ENCODE measurements around the gene ATG101. TPM values are rescaled to one million over a fixed set of nuclear protein-coding genes. Genes with fewer than 3 reads are reported as not detected.

ATG101 gene
- total and polyA plus RNA-seq, 2 of the 13 experiments (the other 11 are each of a cell fraction or from before 2014, with no cell fraction given): 58.2 to 67.7 TPM

DNA sequence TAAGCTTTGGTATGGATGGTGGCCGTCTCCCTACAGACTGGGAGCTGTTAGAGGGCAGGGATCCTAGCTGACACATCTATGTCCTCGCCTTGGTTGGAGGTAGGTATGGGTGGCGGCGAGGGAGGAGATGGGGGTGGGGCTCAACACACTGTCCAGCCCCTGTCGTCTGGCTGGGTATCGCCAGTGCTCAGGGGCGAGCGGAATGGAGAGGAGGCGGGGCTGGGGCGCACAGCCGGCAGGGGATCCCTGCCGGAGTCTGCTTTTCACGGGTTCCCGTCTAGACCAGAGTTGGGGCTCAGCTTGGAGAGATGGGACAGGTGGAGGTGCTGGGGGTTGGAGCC, 47.0 kb upstream of the ATG101 start:
- ChIA-PET CTCF (ENCODE audit: low intra/inter-chr PET ratio, low total read pairs) (interaction anchor here (2.2 to 8.0 kb wide), 2 partner anchors 20 to 30 kb away, joined by 9 to 99 read pairs; no protein-coding TSS in a partner anchor), POLR2A (interaction anchor here (0.6 to 4.0 kb wide), 6 partner anchors 12 to 46 kb away, joined by 3 to 45 read pairs (median 4); partner anchors contain the start of genes NR4A1 and TAMALIN)
- no peaks in the 10 kb centered on the region for H3K79me2 ChIP-seq (ENCODE audit: insufficient read depth, low read length)
- no peaks in the 10 kb centered on the region for H3K9me3 ChIP-seq (ENCODE audit: low read length)
- no peak overlapping the region for H2AFZ ChIP-seq (ENCODE audit: low read length)
- BruUV-seq (replicated peaks): no TSS peak
- H3K27me3 ChIP-seq (ENCODE audit: control insufficient read depth in 1 of 2, insufficient read depth in 2 of 2, low read length in 2 of 2): no peaks in the 10 kb centered on the region; a peak in 1 of 5 replicates
- 0% methylated on average over 4 of the region's 14 CpGs for WGBS (ENCODE audit: low lambda C conversion rate)
- ATAC-seq (peak; percentile 60), FAIRE-seq (no peak), DNase-seq (ENCODE audit: low spot score) (peak; percentile 36)
- H3K36me3 ChIP-seq (replicated peaks in 1 of 2; ENCODE audit: control insufficient read depth in 1 of 2, insufficient read depth in 2 of 2, low read length in 2 of 2): no peaks in the 10 kb centered on the region
- H3K27ac ChIP-seq (ENCODE audit: extremely low read length, insufficient read depth, low read length): no peak overlapping the region
- H3K4me1 ChIP-seq (ENCODE audit: insufficient read depth, low read length): peaks cover 63% of the 10 kb centered on the region
- no peaks in the 10 kb centered on the region for H4K20me1 ChIP-seq (ENCODE audit: insufficient read depth, low read length)
- in situ Hi-C loops (cut with HindIII; ENCODE audit: extremely low pct_ligation_motif_present, low pct_unique_long_range_greater_than_20kb): no loop called here
- intact Hi-C loops (cut with micrococcal nuclease; ENCODE audit: unreplicated experiment): no loop called here
- H3K4me2 ChIP-seq (ENCODE audit: low read depth, low read length): peak overlapping the region; percentile 93
- H3K9ac ChIP-seq (ENCODE audit: insufficient read depth, low read depth, low read length): peak overlapping the region; percentile 17; the same call in 1 of the 2 replicates
- H3K4me3 ChIP-seq (replicated peaks in 1 of 3; ENCODE audit: insufficient read depth in 1 of 3, low read depth in 2 of 3, low read length in 3 of 3): peak overlapping the region; percentile 57 to 85 (median 63)
- TF ChIP-seq, protein P1, sequence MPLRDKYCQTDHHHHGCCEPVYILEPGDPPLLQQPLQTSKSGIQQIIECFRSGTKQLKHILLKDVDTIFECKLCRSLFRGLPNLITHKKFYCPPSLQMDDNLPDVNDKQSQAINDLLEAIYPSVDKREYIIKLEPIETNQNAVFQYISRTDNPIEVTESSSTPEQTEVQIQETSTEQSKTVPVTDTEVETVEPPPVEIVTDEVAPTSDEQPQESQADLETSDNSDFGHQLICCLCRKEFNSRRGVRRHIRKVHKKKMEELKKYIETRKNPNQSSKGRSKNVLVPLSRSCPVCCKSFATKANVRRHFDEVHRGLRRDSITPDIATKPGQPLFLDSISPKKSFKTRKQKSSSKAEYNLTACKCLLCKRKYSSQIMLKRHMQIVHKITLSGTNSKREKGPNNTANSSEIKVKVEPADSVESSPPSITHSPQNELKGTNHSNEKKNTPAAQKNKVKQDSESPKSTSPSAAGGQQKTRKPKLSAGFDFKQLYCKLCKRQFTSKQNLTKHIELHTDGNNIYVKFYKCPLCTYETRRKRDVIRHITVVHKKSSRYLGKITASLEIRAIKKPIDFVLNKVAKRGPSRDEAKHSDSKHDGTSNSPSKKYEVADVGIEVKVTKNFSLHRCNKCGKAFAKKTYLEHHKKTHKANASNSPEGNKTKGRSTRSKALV (CRISPR knock-in tag; IDR thresholded peaks at IDR 0.05): peak; percentile 76
- TF ChIP-seq ZNF761 (CRISPR knock-in tag; conservative IDR thresholded peaks at IDR 0.05): 0 out of 2 replicates have a peak, but pooled peaks have one; percentile 4
- peak; percentile 43; the same call in 1 of the 2 replicates for TF ChIP-seq MYC (CRISPR knock-in tag; IDR thresholded peaks at IDR 0.05; ENCODE audit: borderline replicate concordance)
- TF ChIP-seq ARNT2 (CRISPR knock-in tag; IDR thresholded peaks at IDR 0.05; ENCODE audit: low read depth): no peak
- TF ChIP-seq NR2C2 (CRISPR knock-in tag; IDR thresholded peaks at IDR 0.05; ENCODE audit: borderline replicate concordance): 0 out of 2 replicates have a peak, but pooled peaks have one; percentile 19
- TF ChIP-seq, protein P2, sequence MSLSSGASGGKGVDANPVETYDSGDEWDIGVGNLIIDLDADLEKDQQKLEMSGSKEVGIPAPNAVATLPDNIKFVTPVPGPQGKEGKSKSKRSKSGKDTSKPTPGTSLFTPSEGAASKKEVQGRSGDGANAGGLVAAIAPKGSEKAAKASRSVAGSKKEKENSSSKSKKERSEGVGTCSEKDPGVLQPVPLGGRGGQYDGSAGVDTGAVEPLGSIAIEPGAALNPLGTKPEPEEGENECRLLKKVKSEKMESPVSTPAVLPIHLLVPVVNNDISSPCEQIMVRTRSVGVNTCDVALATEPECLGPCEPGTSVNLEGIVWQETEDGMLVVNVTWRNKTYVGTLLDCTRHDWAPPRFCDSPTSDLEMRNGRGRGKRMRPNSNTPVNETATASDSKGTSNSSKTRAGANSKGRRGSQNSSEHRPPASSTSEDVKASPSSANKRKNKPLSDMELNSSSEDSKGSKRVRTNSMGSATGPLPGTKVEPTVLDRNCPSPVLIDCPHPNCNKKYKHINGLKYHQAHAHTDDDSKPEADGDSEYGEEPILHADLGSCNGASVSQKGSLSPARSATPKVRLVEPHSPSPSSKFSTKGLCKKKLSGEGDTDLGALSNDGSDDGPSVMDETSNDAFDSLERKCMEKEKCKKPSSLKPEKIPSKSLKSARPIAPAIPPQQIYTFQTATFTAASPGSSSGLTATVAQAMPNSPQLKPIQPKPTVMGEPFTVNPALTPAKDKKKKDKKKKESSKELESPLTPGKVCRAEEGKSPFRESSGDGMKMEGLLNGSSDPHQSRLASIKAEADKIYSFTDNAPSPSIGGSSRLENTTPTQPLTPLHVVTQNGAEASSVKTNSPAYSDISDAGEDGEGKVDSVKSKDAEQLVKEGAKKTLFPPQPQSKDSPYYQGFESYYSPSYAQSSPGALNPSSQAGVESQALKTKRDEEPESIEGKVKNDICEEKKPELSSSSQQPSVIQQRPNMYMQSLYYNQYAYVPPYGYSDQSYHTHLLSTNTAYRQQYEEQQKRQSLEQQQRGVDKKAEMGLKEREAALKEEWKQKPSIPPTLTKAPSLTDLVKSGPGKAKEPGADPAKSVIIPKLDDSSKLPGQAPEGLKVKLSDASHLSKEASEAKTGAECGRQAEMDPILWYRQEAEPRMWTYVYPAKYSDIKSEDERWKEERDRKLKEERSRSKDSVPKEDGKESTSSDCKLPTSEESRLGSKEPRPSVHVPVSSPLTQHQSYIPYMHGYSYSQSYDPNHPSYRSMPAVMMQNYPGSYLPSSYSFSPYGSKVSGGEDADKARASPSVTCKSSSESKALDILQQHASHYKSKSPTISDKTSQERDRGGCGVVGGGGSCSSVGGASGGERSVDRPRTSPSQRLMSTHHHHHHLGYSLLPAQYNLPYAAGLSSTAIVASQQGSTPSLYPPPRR (CRISPR knock-in tag; IDR thresholded peaks at IDR 0.05; ENCODE audit: borderline replicate concordance): 0 out of 2 replicates have a peak, but pooled peaks have one; percentile 15
- no peak for TF ChIP-seq PAWR (CRISPR knock-in tag; IDR thresholded peaks at IDR 0.05; ENCODE audit: borderline replicate concordance)
- no peak for TF ChIP-seq ZNF577 (CRISPR knock-in tag; IDR thresholded peaks at IDR 0.05; ENCODE audit: borderline replicate concordance, low read depth)
- TF ChIP-seq ZNF703 (CRISPR knock-in tag; IDR thresholded peaks at IDR 0.05; ENCODE audit: borderline replicate concordance): no peak
- TF ChIP-seq XRCC5 (optimal IDR thresholded peaks at IDR 0.05; ENCODE audit: low read length): peak; percentile 14
- TF ChIP-seq NR2F2 (IDR thresholded peaks at IDR 0.05; ENCODE audit: borderline replicate concordance, low read depth): no peak
- TF ChIP-seq, protein P3, sequence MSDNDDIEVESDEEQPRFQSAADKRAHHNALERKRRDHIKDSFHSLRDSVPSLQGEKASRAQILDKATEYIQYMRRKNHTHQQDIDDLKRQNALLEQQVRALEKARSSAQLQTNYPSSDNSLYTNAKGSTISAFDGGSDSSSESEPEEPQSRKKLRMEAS (IDR thresholded peaks at IDR 0.05): 0 out of 2 replicates have a peak, but pooled peaks have one; percentile 30
- TF ChIP-seq, protein P4, sequence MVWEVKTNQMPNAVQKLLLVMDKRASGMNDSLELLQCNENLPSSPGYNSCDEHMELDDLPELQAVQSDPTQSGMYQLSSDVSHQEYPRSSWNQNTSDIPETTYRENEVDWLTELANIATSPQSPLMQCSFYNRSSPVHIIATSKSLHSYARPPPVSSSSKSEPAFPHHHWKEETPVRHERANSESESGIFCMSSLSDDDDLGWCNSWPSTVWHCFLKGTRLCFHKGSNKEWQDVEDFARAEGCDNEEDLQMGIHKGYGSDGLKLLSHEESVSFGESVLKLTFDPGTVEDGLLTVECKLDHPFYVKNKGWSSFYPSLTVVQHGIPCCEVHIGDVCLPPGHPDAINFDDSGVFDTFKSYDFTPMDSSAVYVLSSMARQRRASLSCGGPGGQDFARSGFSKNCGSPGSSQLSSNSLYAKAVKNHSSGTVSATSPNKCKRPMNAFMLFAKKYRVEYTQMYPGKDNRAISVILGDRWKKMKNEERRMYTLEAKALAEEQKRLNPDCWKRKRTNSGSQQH (CRISPR knock-in tag; IDR thresholded peaks at IDR 0.05; ENCODE audit: low read depth): no peak
- 0 out of 2 replicates have a peak, but pooled peaks have one; percentile 31 for TF ChIP-seq ZMYM4 (CRISPR knock-in tag; IDR thresholded peaks at IDR 0.05)
- TF ChIP-seq ZNF614 (CRISPR knock-in tag; IDR thresholded peaks at IDR 0.05; ENCODE audit: borderline replicate concordance): no peak
- no peak for TF ChIP-seq FOXK1 (CRISPR knock-in tag; IDR thresholded peaks at IDR 0.05; ENCODE audit: borderline replicate concordance, low read depth)

Data from HepG2 (cell line).